CD14-positive monocyte (primary cell): ENCODE data around the gene VAV2. TPM values are rescaled to one million over a fixed set of nuclear protein-coding genes. Genes with fewer than 3 reads are reported as not detected.

Experiments
- DNase-seq, 3 donors: peaks; one replicate each; pipeline ENCODE4 v3.0.0-alpha.2; 2011 to 2022
- H2AFZ ChIP-seq: 2 replicates; pipeline ENCODE4 v1.6.0; 2012; ENCODE audit warnings: mild to moderate bottlenecking, low read depth, low read length, inconsistent platforms; ENCODE audit not compliant: insufficient read depth, poor library complexity, severe bottlenecking
- H3K27ac ChIP-seq, 2 donors: 1 replicate in 1 of 2; 2 replicates in 1 of 2; pipeline ENCODE4 v1.5.1; 2012 to 2013; ENCODE audit warnings: low read length in 2 of 2, control low read depth in 1 of 2, inconsistent platforms in 1 of 2, low read depth in 1 of 2, mild to moderate bottlenecking in 1 of 2
- H3K27me3 ChIP-seq, 2 donors: one replicate each; pipeline versions ENCODE4 v1.6.0 to v1.6.1; 2011 to 2013; ENCODE audit warnings: low read length in 2 of 2; ENCODE audit not compliant: control insufficient read depth in 2 of 2, insufficient read depth in 2 of 2
- H3K36me3 ChIP-seq, 2 donors: replicated peaks in 1 of 2; 1 replicate in 1 of 2; 2 replicates in 1 of 2; pipeline versions ENCODE4 v1.5.1 to v1.6.1; 2012 to 2013; ENCODE audit warnings: low read length in 2 of 2, control low read depth in 1 of 2, inconsistent platforms in 1 of 2, mild to moderate bottlenecking in 1 of 2; ENCODE audit not compliant: insufficient read depth in 2 of 2, control insufficient read depth in 1 of 2
- H3K4me1 ChIP-seq, 2 donors: 1 replicate in 1 of 2; 2 replicates in 1 of 2; pipeline versions ENCODE4 v1.5.1 to v1.6.1; 2012 to 2013; ENCODE audit warnings: low read length in 2 of 2, control low read depth in 1 of 2, inconsistent platforms in 1 of 2, mild to moderate bottlenecking in 1 of 2, moderate library complexity in 1 of 2; ENCODE audit not compliant: insufficient read depth in 2 of 2, control insufficient read depth in 1 of 2
- H3K4me2 ChIP-seq: replicated peaks from 2 replicates; pipeline ENCODE3; 2012; ENCODE audit warnings: low read length, moderate library complexity, mild to moderate bottlenecking; ENCODE audit not compliant: poor library complexity, severe bottlenecking; ENCODE audit errors: extremely low read depth
- H3K4me3 ChIP-seq, 3 experiments: fragments of 200-600 bp in 1 of 3; sonication (generic) in 1 of 3; replicated peaks in 1 of 3; 1 replicate in 2 of 3; 2 replicates in 1 of 3; pipeline ENCODE4 v1.5.1; 2011 to 2013; ENCODE audit warnings: low read length in 3 of 3, mild to moderate bottlenecking in 3 of 3, control low read depth in 2 of 3, low read depth in 2 of 3, inconsistent platforms in 1 of 3, moderate library complexity in 1 of 3
- H3K79me2 ChIP-seq: 2 replicates; pipeline ENCODE4 v1.6.0; 2012; ENCODE audit warnings: mild to moderate bottlenecking, control low read depth, inconsistent platforms, low read length, moderate library complexity; ENCODE audit not compliant: insufficient read depth
- H3K9ac ChIP-seq: 2 replicates; pipeline ENCODE4 v1.6.0; 2017; ENCODE audit warnings: low read length, mild to moderate bottlenecking; ENCODE audit not compliant: insufficient read depth, poor library complexity, severe bottlenecking
- H3K9me3 ChIP-seq, 2 donors: replicated peaks in 1 of 2; 1 replicate in 1 of 2; 2 replicates in 1 of 2; pipeline versions ENCODE4 v1.5.1 to v1.6.1; 2012 to 2013; ENCODE audit warnings: low read length in 2 of 2, control low read depth in 1 of 2; ENCODE audit not compliant: control insufficient read depth in 1 of 2, insufficient read depth in 1 of 2
- H4K20me1 ChIP-seq: 2 replicates; pipeline ENCODE4 v1.6.0; 2012; ENCODE audit warnings: mild to moderate bottlenecking, low read length, control low read depth, moderate library complexity; ENCODE audit not compliant: insufficient read depth
- H3K27ac Mint-ChIP-seq, 7 donors: one replicate each; pipeline ENCODE4 v1.8.0; 2020; ENCODE audit warnings: mild to moderate bottlenecking in 7 of 7, mixed read lengths in 7 of 7, moderate library complexity in 6 of 7, inconsistent platforms in 2 of 7
- H3K27me3 Mint-ChIP-seq, 3 donors: one replicate each; pipeline ENCODE4 v1.8.0; 2021 to 2022; ENCODE audit warnings: low read depth in 3 of 3, mild to moderate bottlenecking in 3 of 3, mixed read lengths in 3 of 3, moderate library complexity in 3 of 3, inconsistent platforms in 1 of 3
- H3K36me3 Mint-ChIP-seq, 2 donors: one replicate each; pipeline ENCODE4 v1.8.0; 2020; ENCODE audit warnings: mixed read lengths in 2 of 2, inconsistent platforms in 1 of 2, mild to moderate bottlenecking in 1 of 2
- H3K4me1 Mint-ChIP-seq: one replicate; pipeline ENCODE4 v1.8.0; 2020; ENCODE audit warnings: mild to moderate bottlenecking, mixed read lengths
- H3K4me3 Mint-ChIP-seq, 2 donors: one replicate each; pipeline ENCODE4 v1.8.0; 2020; ENCODE audit warnings: mild to moderate bottlenecking in 2 of 2, mixed read lengths in 2 of 2, moderate library complexity in 1 of 2
- H3K9me3 Mint-ChIP-seq, 7 donors: one replicate each; pipeline ENCODE4 v1.8.0; 2020 to 2022; ENCODE audit warnings: mixed read lengths in 7 of 7, mild to moderate bottlenecking in 6 of 7, moderate library complexity in 6 of 7, inconsistent platforms in 2 of 7
- CTCF ChIP-seq: fragments of 200-600 bp; IDR thresholded peaks from one replicate; pipeline ENCODE4 v1.8.0; 2022; ENCODE audit warnings: antibody characterized with exemption, mild to moderate bottlenecking
- WGBS: methylation state at CpG from one replicate; pipeline ENCODE4 v1.1.5; 2013; ENCODE audit warnings: missing lambda C conversion rate; ENCODE audit not compliant: insufficient coverage; 5-methylcytosine and 5-hydroxymethylcytosine counted together
- intact Hi-C, 2 donors: fragments of 100-400 bp; cut with micrococcal nuclease; formaldehyde crosslinking; loops; one replicate each; pipeline versions ENCODE4 v1.15.0 to v1.15.1; 2023
- polyA plus RNA-seq, 3 donors: library from polyadenylated mRNA; depleted of rRNA in 1 of 3; unstranded in 2 of 3; stranded (reverse) in 1 of 3; fragments of 300-500 nt in 2 of 3; fragments of >200 nt in 1 of 3; fragmentation: Illumina TruSeq in 2 of 3; gene quantifications; 1 replicate in 2 of 3; 2 replicates in 1 of 3; pipeline ENCODE4 v1.2.3, GENCODE V29; 2012 to 2021

VAV2 gene
- polyA plus RNA-seq, 3 donors = 2.3 to 13.6 (median 2.3) TPM

GRCh38 chr9:133875131-133875530 lies 117.0 kb downstream of the VAV2 start:
- intact Hi-C loops = no loop called here
- peaks cover 0 to 2% (median 0%) of the 10 kb centered on the region in 7 donors for H3K9me3 Mint-ChIP-seq
- 97% methylated on average over 11 of the region's 11 CpGs for WGBS
- H4K20me1 ChIP-seq = peaks cover 37% of the 10 kb centered on the region
- no peak overlapping the region for H3K4me3 ChIP-seq
- no peak overlapping the region for H3K4me2 ChIP-seq
- H3K36me3 Mint-ChIP-seq = peaks cover 0 to 2% of the 10 kb centered on the region in 2 donors
- H3K4me1 ChIP-seq = peaks cover 4% of the 10 kb centered on the region in 2 donors
- H3K27ac Mint-ChIP-seq = no peak overlapping the region
- peaks cover 0 to under 1% of the 10 kb centered on the region in 2 donors for H3K27me3 ChIP-seq
- no peak for TF ChIP-seq CTCF
- peaks cover 2 to 11% (median 8%) of the 10 kb centered on the region in 3 donors for H3K27me3 Mint-ChIP-seq
- H3K9me3 ChIP-seq = no peaks in the 10 kb centered on the region
- no peak overlapping the region for H3K27ac ChIP-seq
- DNase-seq = no peak
- H3K36me3 ChIP-seq = no peaks in the 10 kb centered on the region
- no peak overlapping the region for H3K9ac ChIP-seq
- no peaks in the 10 kb centered on the region for H3K79me2 ChIP-seq
- H2AFZ ChIP-seq = no peak overlapping the region
- no peak overlapping the region for H3K4me3 Mint-ChIP-seq
- H3K4me1 Mint-ChIP-seq = peaks cover 5% of the 10 kb centered on the region

GRCh38 chr9:133874659-133875058 lies 117.5 kb downstream of the VAV2 start:
- intact Hi-C loops = no loop called here
- Histone ChIP-seq H4K20me1 (peaks cover 36% of the 10 kb centered on the region), H3K4me1 (peaks cover 8% of the 10 kb centered on the region in 2 donors), H3K4me2 (no peak overlapping the region), H2AFZ (no peak overlapping the region), H3K27me3 (peaks cover 0 to 5% of the 10 kb centered on the region in 2 donors), H3K4me3 (no peak overlapping the region), H3K27ac (no peak overlapping the region), H3K9ac (no peak overlapping the region), H3K9me3 (no peaks in the 10 kb centered on the region), H3K79me2 (no peaks in the 10 kb centered on the region), H3K36me3 (no peaks in the 10 kb centered on the region)
- 97% methylated on average over 7 of the region's 10 CpGs for WGBS
- no peak for DNase-seq
- peaks cover 0 to 2% of the 10 kb centered on the region in 2 donors for H3K36me3 Mint-ChIP-seq
- H3K9me3 Mint-ChIP-seq = peaks cover 0 to 2% (median 0%) of the 10 kb centered on the region in 7 donors
- no peak overlapping the region for H3K4me3 Mint-ChIP-seq
- H3K27me3 Mint-ChIP-seq = peaks cover 2 to 15% (median 12%) of the 10 kb centered on the region in 3 donors
- no peak overlapping the region for H3K27ac Mint-ChIP-seq
- H3K4me1 Mint-ChIP-seq = peaks cover 10% of the 10 kb centered on the region
- no peak for TF ChIP-seq CTCF
